Activated T-cell treated with anti-CD3 and anti-CD28 coated beads, Interleukin-2, amount 50 U/mL, for 48 hours (primary cell): ENCODE data around the gene CFAP99.
"Not testable (repeated sequence)": the region's sequence is repeated elsewhere in the genome, so short reads cannot be mapped to it uniquely, and the experiment has no call there.

ENCODE experiments used
- DNase-seq, 2 experiments: peaks; one replicate each; pipeline ENCODE4 v3.0.0-alpha.2; 2020

CFAP99 gene

GRCh38 chr4:2449511-2450392, 31.0 kb downstream of the CFAP99 start:
- DNase-seq = no peak

GRCh38 chr4:2450394-2451035, 31.8 kb downstream of the CFAP99 start:
- no peak for DNase-seq

GRCh38 chr4:2451036-2451520, 32.3 kb downstream of the CFAP99 start:
- no peak for DNase-seq

GRCh38 chr4:2451821-2452785, 33.3 kb downstream of the CFAP99 start:
- DNase-seq = no peak

- no peak for DNase-seq
These were observed 38.9 kb downstream of the CFAP99 start for GRCh38 chr4:2457481-2458295.

- no peak for DNase-seq
These were observed 40.1 kb downstream of the CFAP99 start for GRCh38 chr4:2458546-2459491.

GRCh38 chr4:2459589-2460349, 41.0 kb downstream of the CFAP99 start:
- no peak for DNase-seq

- DNase-seq = no peak
These were observed 42.6 kb downstream of the CFAP99 start for GRCh38 chr4:2461246-2461960.

- peak; percentile 67 to 79 for DNase-seq
These were observed 43.6 kb downstream of the CFAP99 start for GRCh38 chr4:2462218-2462991.

- DNase-seq = no peak
These were observed 44.4 kb downstream of the CFAP99 start for GRCh38 chr4:2462992-2463762.

- DNase-seq = no peak
These were observed 46.3 kb downstream of the CFAP99 start for GRCh38 chr4:2465032-2465431.

- DNase-seq = not testable (repeated sequence)
These were observed 46.8 kb downstream of the CFAP99 start for GRCh38 chr4:2465544-2465943.

GRCh38 chr4:2468456-2469191, 49.9 kb downstream of the CFAP99 start, which contains the start of gene RNF4:
Gene RNF4 (plus strand): TSS chr4:2469106. CDS start chr4:2490494, 21,388 bp downstream.
- DNase-seq = peak; percentile 96

- peak; percentile 81 to 85 for DNase-seq
These were observed 50.6 kb downstream of the CFAP99 start for GRCh38 chr4:2469192-2469984.

GRCh38 chr4:2470791-2471190, 52.0 kb downstream of the CFAP99 start:
- DNase-seq = no peak

GRCh38 chr4:2472187-2472586, 53.4 kb downstream of the CFAP99 start:
- DNase-seq = no peak
